ENCODE measurements around the gene MAD1L1. TPM values are rescaled to one million over a fixed set of nuclear protein-coding genes. Genes with fewer than 3 reads are reported as not detected.

The MAD1L1 gene
- total RNA-seq, 1 experiment from 2014 or later, result 46.7 TPM

DNA sequence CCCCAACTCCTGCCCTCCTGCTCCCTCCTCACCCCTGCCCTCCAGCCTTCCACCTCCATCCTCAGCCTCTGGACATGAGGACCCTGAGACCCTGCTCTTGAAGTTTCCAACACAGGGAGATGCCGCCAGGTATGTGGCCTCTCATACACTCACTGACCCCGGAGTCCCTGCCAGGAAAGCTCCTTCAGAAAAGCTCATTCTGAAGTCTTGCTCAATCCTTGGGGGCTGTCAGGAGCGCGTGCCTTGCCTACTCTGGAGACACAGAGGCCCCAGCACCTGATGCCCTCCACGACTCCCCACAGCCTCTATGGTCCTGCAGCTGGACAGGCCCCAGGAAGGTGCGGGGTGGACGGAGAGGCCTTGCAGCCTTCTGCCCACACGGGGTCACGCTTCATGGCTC lies 20.3 kb upstream of the MAD1L1 start:
- H3K36me3 ChIP-seq (ENCODE audit: insufficient read depth, low read length, poor library complexity, severe bottlenecking), result peaks cover 2% of the 10 kb centered on the region
- no peaks in the 10 kb centered on the region for H3K9me3 ChIP-seq (ENCODE audit: low read depth, low read length, poor library complexity, severe bottlenecking)
- no peaks in the 10 kb centered on the region for H3K27me3 ChIP-seq (replicated peaks; ENCODE audit: insufficient read depth, low read depth, low read length, poor library complexity)
- TF ChIP-seq EZH2 (IDR thresholded peaks at IDR 0.05; ENCODE audit: borderline replicate concordance, low read depth, low read length, poor library complexity, severe bottlenecking), result no peak
- TF ChIP-seq, protein P1, sequence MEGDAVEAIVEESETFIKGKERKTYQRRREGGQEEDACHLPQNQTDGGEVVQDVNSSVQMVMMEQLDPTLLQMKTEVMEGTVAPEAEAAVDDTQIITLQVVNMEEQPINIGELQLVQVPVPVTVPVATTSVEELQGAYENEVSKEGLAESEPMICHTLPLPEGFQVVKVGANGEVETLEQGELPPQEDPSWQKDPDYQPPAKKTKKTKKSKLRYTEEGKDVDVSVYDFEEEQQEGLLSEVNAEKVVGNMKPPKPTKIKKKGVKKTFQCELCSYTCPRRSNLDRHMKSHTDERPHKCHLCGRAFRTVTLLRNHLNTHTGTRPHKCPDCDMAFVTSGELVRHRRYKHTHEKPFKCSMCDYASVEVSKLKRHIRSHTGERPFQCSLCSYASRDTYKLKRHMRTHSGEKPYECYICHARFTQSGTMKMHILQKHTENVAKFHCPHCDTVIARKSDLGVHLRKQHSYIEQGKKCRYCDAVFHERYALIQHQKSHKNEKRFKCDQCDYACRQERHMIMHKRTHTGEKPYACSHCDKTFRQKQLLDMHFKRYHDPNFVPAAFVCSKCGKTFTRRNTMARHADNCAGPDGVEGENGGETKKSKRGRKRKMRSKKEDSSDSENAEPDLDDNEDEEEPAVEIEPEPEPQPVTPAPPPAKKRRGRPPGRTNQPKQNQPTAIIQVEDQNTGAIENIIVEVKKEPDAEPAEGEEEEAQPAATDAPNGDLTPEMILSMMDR (conservative IDR thresholded peaks at IDR 0.05; ENCODE audit: low read depth, low read length), result no peak
- BruUV-seq (replicated peaks), result no TSS peak
- ChIA-PET CTCF (no interaction called here), POLR2A (ENCODE audit: low non-redundant PET) (no interaction called here)
- H3K27ac ChIP-seq (ENCODE audit: low read depth, low read length, poor library complexity, severe bottlenecking), result no peak overlapping the region
- no peaks in the 10 kb centered on the region for H3K4me1 ChIP-seq (ENCODE audit: insufficient read depth, low read length, poor library complexity, severe bottlenecking)
- intact Hi-C loops (cut with micrococcal nuclease; ENCODE audit: unreplicated experiment), result no loop called here
- no peak for DNase-seq (ENCODE audit: low spot score)
- H3K4me3 ChIP-seq (ENCODE audit: low read depth, low read length, poor library complexity, severe bottlenecking), result no peak overlapping the region

DNA sequence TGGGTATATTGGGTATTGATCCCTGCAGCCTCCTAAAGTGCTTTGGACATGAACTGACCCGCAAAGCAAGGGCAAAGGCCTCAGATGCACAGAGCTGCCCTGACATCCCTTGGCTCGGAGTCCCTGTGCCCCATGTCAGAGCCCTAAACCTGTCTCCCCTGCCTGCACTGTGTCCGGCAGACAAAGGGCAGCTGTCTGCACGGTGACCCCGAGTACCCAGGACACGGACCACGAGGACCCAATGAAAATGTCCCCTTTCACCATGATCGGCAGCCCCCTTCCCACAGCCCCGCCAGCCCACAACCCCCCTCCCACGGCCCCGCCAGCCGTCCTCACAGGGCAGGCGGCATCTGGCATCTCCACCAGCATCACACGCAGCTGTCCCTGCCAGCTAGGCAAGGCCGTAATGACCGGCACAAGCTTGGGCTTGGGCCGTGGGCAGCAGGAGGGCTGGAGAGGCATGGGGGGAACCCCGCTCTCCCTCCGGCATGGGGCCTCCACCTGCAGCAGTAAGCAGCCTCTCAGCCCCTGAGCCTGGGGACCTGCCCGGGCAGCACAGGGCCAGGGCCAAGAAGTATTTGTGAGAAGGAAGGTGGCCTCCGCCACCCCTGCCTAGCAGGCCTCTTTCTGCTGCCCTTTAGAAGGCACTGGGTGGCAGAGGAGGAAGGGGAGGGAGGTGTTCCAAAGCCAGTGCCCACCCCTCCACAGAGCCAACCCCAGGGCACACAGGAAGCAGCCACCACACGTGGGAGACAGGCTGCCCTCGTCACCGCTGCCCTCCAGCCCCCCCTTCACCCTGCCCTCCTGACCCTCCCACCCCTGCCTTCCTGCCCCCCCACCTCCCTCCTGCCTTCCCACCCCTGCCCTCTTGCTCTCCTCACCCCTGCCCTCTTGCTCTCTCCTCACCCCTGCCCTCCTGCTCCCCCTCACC lies 19.4 kb upstream of the MAD1L1 start:
- intact Hi-C loops (cut with micrococcal nuclease; ENCODE audit: unreplicated experiment), result no loop called here
- no peaks in the 10 kb centered on the region for H3K4me1 ChIP-seq (ENCODE audit: insufficient read depth, low read length, poor library complexity, severe bottlenecking)
- no peaks in the 10 kb centered on the region for H3K27me3 ChIP-seq (replicated peaks; ENCODE audit: insufficient read depth, low read depth, low read length, poor library complexity)
- no peak overlapping the region for H3K4me3 ChIP-seq (ENCODE audit: low read depth, low read length, poor library complexity, severe bottlenecking)
- no peak for DNase-seq (ENCODE audit: low spot score)
- TF ChIP-seq, protein P1 (conservative IDR thresholded peaks at IDR 0.05; ENCODE audit: low read depth, low read length), result no peak
- no peak for TF ChIP-seq EZH2 (IDR thresholded peaks at IDR 0.05; ENCODE audit: borderline replicate concordance, low read depth, low read length, poor library complexity, severe bottlenecking)
- H3K9me3 ChIP-seq (ENCODE audit: low read depth, low read length, poor library complexity, severe bottlenecking), result no peaks in the 10 kb centered on the region
- peaks cover 2% of the 10 kb centered on the region for H3K36me3 ChIP-seq (ENCODE audit: insufficient read depth, low read length, poor library complexity, severe bottlenecking)
- BruUV-seq (replicated peaks), result no TSS peak
- no peak overlapping the region for H3K27ac ChIP-seq (ENCODE audit: low read depth, low read length, poor library complexity, severe bottlenecking)
- POLR2A ChIA-PET (ENCODE audit: low non-redundant PET), result interaction anchor here (0.6 kb wide), 1 partner anchor 31 kb away, joined by 4 read pairs; no protein-coding TSS in a partner anchor
- CTCF ChIA-PET, result no interaction called here

DNA sequence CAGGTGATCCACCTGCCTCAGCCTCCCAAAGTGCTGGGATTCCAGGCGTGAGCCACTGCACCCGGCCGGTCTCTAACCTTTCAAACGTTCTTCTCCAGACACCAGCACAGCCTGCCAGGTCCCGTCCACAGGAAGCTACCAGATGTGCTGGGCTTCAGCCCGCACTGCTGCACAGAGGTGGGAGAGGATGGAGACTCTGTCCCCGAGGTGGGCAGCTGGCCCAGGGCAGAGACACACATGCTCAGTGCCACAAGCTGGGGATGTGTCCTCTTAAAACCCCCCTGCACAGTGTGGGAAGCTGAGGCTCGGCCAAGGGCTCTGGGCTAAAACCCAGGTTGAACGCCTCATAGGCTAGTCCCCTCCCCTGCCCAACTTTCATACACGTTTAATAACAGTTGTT lies 18.6 kb upstream of the MAD1L1 start:
- H3K36me3 ChIP-seq (ENCODE audit: insufficient read depth, low read length, poor library complexity, severe bottlenecking), result peaks cover 2% of the 10 kb centered on the region
- H3K4me1 ChIP-seq (ENCODE audit: insufficient read depth, low read length, poor library complexity, severe bottlenecking), result no peaks in the 10 kb centered on the region
- no peak for DNase-seq (ENCODE audit: low spot score)
- BruUV-seq (replicated peaks), result no TSS peak
- no peak overlapping the region for H3K27ac ChIP-seq (ENCODE audit: low read depth, low read length, poor library complexity, severe bottlenecking)
- no peaks in the 10 kb centered on the region for H3K27me3 ChIP-seq (replicated peaks; ENCODE audit: insufficient read depth, low read depth, low read length, poor library complexity)
- H3K9me3 ChIP-seq (ENCODE audit: low read depth, low read length, poor library complexity, severe bottlenecking), result no peaks in the 10 kb centered on the region
- no peak overlapping the region for H3K4me3 ChIP-seq (ENCODE audit: low read depth, low read length, poor library complexity, severe bottlenecking)
- CTCF ChIA-PET, result no interaction called here
- TF ChIP-seq EZH2 (IDR thresholded peaks at IDR 0.05; ENCODE audit: borderline replicate concordance, low read depth, low read length, poor library complexity, severe bottlenecking), result no peak
- TF ChIP-seq, protein P1 (conservative IDR thresholded peaks at IDR 0.05; ENCODE audit: low read depth, low read length), result no peak
- POLR2A ChIA-PET (ENCODE audit: low non-redundant PET), result interaction anchor here (0.6 kb wide), 1 partner anchor 31 kb away, joined by 4 read pairs; no protein-coding TSS in a partner anchor
- intact Hi-C loops (cut with micrococcal nuclease; ENCODE audit: unreplicated experiment), result no loop called here
